ELF-1 (cell line): ENCODE measurements around the gene ADAMTS15.

Experiments
- DNase-seq: peaks from one replicate; pipeline ENCODE4 v3.0.0-alpha.2; 2016; ENCODE audit warnings: low read depth, low spot score

Gene ADAMTS15

GRCh38 chr11:130462101-130462885, 13.8 kb downstream of the ADAMTS15 start:
- DNase-seq = no peak

- DNase-seq = no peak
These were observed 14.5 kb downstream of the ADAMTS15 start for GRCh38 chr11:130462931-130463330.

GRCh38 chr11:130464291-130464812, 15.9 kb downstream of the ADAMTS15 start:
- no peak for DNase-seq

- no peak for DNase-seq
These were observed 16.8 kb downstream of the ADAMTS15 start for GRCh38 chr11:130465263-130465662.

- no peak for DNase-seq
These were observed 18.9 kb downstream of the ADAMTS15 start for GRCh38 chr11:130467116-130467900.

- no peak for DNase-seq
These were observed 20.7 kb downstream of the ADAMTS15 start for GRCh38 chr11:130469181-130469580.

- no peak for DNase-seq
These were observed 22.6 kb downstream of the ADAMTS15 start for GRCh38 chr11:130470832-130471706.

GRCh38 chr11:130471731-130472433, 23.4 kb downstream of the ADAMTS15 start:
- no peak for DNase-seq

- no peak for DNase-seq
These were observed 24.1 kb downstream of the ADAMTS15 start for GRCh38 chr11:130472434-130472961.

- no peak for DNase-seq
These were observed 24.8 kb downstream of the ADAMTS15 start for GRCh38 chr11:130473056-130473794.

GRCh38 chr11:130473795-130474377, 25.4 kb downstream of the ADAMTS15 start:
- DNase-seq = no peak

GRCh38 chr11:130474637-130475400, 26.4 kb downstream of the ADAMTS15 start:
- DNase-seq = no peak

GRCh38 chr11:130475426-130476053, 27.1 kb downstream of the ADAMTS15 start:
- DNase-seq = no peak

GRCh38 chr11:130476200-130476921, 27.9 kb downstream of the ADAMTS15 start:
- DNase-seq = no peak

- DNase-seq = no peak
These were observed 28.6 kb downstream of the ADAMTS15 start for GRCh38 chr11:130476922-130477491.

- DNase-seq = no peak
These were observed 29.2 kb downstream of the ADAMTS15 start for GRCh38 chr11:130477586-130478203.

- peak; percentile 77 for DNase-seq
These were observed 29.8 kb downstream of the ADAMTS15 start for GRCh38 chr11:130478204-130478701.
